ENCODE data around the gene PHF23.

DNA sequence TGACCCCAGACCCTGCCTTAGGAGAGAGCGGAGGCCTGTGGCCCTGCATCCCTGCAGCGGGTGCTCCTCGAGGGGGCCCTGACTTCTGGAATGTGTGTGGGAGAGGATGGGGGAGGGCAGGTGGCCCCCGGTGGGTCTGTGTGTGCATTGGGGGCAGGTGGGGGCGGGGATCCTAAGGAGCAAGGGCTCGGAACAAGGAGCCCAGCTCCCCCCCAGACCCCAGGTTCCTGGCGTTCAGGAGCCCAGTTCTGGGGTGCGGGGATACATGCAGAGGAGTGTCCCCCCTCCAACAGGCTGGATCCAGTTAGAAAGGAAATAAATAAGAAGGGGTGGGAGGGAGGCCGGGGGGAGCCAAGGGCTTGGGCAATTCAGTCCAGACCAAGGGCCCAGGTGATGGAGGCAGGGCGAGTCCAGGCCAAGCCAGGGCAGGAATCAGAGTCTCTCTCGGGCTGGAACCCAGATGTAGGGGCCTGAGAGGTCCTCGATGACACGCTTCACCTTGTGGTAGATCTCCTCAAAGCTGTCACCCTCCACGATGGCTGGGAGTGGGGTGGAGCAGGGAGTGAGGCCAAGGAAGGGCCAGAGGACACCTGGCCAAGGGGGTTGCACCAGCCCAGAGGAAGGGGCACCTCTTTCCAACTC is 48.9 kb downstream of the PHF23 start:
- no peak for TF ChIP-seq EZH2 (IDR thresholded peaks at IDR 0.05; ENCODE audit: borderline replicate concordance, low read length)
- TF ChIP-seq, protein P1, sequence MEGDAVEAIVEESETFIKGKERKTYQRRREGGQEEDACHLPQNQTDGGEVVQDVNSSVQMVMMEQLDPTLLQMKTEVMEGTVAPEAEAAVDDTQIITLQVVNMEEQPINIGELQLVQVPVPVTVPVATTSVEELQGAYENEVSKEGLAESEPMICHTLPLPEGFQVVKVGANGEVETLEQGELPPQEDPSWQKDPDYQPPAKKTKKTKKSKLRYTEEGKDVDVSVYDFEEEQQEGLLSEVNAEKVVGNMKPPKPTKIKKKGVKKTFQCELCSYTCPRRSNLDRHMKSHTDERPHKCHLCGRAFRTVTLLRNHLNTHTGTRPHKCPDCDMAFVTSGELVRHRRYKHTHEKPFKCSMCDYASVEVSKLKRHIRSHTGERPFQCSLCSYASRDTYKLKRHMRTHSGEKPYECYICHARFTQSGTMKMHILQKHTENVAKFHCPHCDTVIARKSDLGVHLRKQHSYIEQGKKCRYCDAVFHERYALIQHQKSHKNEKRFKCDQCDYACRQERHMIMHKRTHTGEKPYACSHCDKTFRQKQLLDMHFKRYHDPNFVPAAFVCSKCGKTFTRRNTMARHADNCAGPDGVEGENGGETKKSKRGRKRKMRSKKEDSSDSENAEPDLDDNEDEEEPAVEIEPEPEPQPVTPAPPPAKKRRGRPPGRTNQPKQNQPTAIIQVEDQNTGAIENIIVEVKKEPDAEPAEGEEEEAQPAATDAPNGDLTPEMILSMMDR (conservative IDR thresholded peaks at IDR 0.05 in 1 of 2, IDR thresholded peaks at IDR 0.05 in 1 of 2; ENCODE audit: extremely low read depth in 1 of 2, insufficient read depth in 1 of 2, low read depth in 1 of 2, low read length in 2 of 2), result no peak
